A549 (cell line): ENCODE results near the gene ITPKB.

Experiments
- BHLHE40 ChIP-seq: IDR thresholded peaks from 2 replicates; pipeline ENCODE4 v1.6.1; 2012; ENCODE audit warnings: low read depth, low read length, inconsistent platforms
- CTCF ChIP-seq: fragments of >200 bp; sonication (Bioruptor Twin); formaldehyde crosslinking; IDR thresholded peaks from 3 replicates; pipeline ENCODE4 v1.5.1; 2016
- E2F6 ChIP-seq: IDR thresholded peaks from 2 replicates; pipeline ENCODE4 v1.6.1; 2012; ENCODE audit warnings: low read depth, borderline replicate concordance
- MAFK ChIP-seq: fragments of 450-650 bp; IDR thresholded peaks from 2 replicates; pipeline ENCODE4 v1.6.1; 2014; ENCODE audit not compliant: partially characterized antibody
- POLR2A ChIP-seq: IDR thresholded peaks from 2 replicates; pipeline ENCODE4 v1.6.1; 2012; ENCODE audit warnings: mild to moderate bottlenecking, low read length
- TP53 ChIP-seq: fragments of 250-450 bp; sonication (Bioruptor Pico); IDR thresholded peaks from 2 replicates; pipeline ENCODE4 v1.5.0; 2021; ENCODE audit warnings: mild to moderate bottlenecking, moderate library complexity

- no peak for TF ChIP-seq POLR2A
- TF ChIP-seq E2F6: no peak
- TF ChIP-seq TP53 (CRISPR knock-in tag): no peak
- no peak for TF ChIP-seq CTCF
- TF ChIP-seq BHLHE40: no peak
- no peak for TF ChIP-seq MAFK
Observed at GRCh38 chr1:226734611-226735153, 4.4 kb downstream of the ITPKB start.
